Thymus (tissue), 14 donors: ENCODE data around the gene ZNF85. TPM values are rescaled to one million over a fixed set of nuclear protein-coding genes. Genes with fewer than 3 reads are reported as not detected.
"Not testable (repeated sequence)": the region's sequence is repeated elsewhere in the genome, so short reads cannot be mapped to it uniquely, and the experiment has no call there.

Experiments used
- DNase-seq, 9 donors: peaks; one replicate each; pipeline ENCODE4 v3.0.0-alpha.2; 2013; ENCODE audit warnings: low spot score in 9 of 9, low read depth in 6 of 9, missing footprints in 1 of 9
- H3K27ac ChIP-seq, 2 donors: one replicate each; pipeline ENCODE4 v1.5.1; 2013; ENCODE audit warnings: control low read depth in 1 of 2, low read depth in 1 of 2, low read length in 1 of 2, mild to moderate bottlenecking in 1 of 2, moderate library complexity in 1 of 2
- H3K27me3 ChIP-seq, 2 donors: one replicate each; pipeline ENCODE4 v1.5.1; 2013; ENCODE audit warnings: low read length in 1 of 2; ENCODE audit not compliant: control insufficient read depth in 2 of 2, insufficient read depth in 1 of 2
- H3K36me3 ChIP-seq, 2 donors: one replicate each; pipeline ENCODE4 v1.5.1; 2013; ENCODE audit warnings: low read length in 1 of 2, mild to moderate bottlenecking in 1 of 2, moderate library complexity in 1 of 2; ENCODE audit not compliant: control insufficient read depth in 2 of 2, insufficient read depth in 2 of 2
- H3K4me1 ChIP-seq, 2 donors: one replicate each; pipeline ENCODE4 v1.5.1; 2013; ENCODE audit warnings: low read length in 2 of 2; ENCODE audit not compliant: control insufficient read depth in 2 of 2, insufficient read depth in 2 of 2
- H3K4me3 ChIP-seq, 2 donors: one replicate each; pipeline ENCODE4 v1.5.1; 2013; ENCODE audit warnings: low read length in 2 of 2, control low read depth in 1 of 2, mild to moderate bottlenecking in 1 of 2
- H3K9me3 ChIP-seq, 2 donors: one replicate each; pipeline ENCODE4 v1.5.1; 2013; ENCODE audit warnings: low read length in 1 of 2, mild to moderate bottlenecking in 1 of 2; ENCODE audit not compliant: control insufficient read depth in 2 of 2, insufficient read depth in 1 of 2
- WGBS: extraction: QIAGEN DNeasy Blood & Tissue Kit; methylation state at CpG from one replicate; pipeline ENCODE4 v1.1.7; 2013; 5-methylcytosine and 5-hydroxymethylcytosine counted together
- long read RNA-seq, 10 donors: transcript quantifications; one replicate each; lab custom pipeline, GENCODE V29; 2026
- polyA plus RNA-seq: library from polyadenylated mRNA; stranded (reverse); fragments of 200-250 nt; gene quantifications from one replicate; pipeline ENCODE4 v1.2.3, GENCODE V29; 2013
- total RNA-seq: library from RNA; stranded (reverse); fragments of 120-200 nt; gene quantifications from one replicate; pipeline ENCODE4 v1.2.4, GENCODE V29; 2013
- donor health status: healthy.

Gene ZNF85
- total RNA-seq (15.8 TPM), polyA plus RNA-seq (19.3 TPM)
- long read RNA-seq, donor 1: 0 reads
- long read RNA-seq, donor 2, transcript ZNF85-213 (5 exons, 483 nt): major isoform, 9 of 17 reads
- long read RNA-seq, donor 2, transcript ZNF85-202 (4 exons, 2,296 nt): minor isoform, 8 of 17 reads
- long read RNA-seq, donor 2, partial matches to known transcripts: 0 of 17 reads
- long read RNA-seq, donor 2, other reads (novel, unspliced or antisense): 0 of 17 reads
- long read RNA-seq, donor 3, partial matches to known transcripts: 0 of 6 reads
- long read RNA-seq, donor 3, other reads (novel, unspliced or antisense): 0 of 6 reads
- long read RNA-seq, donor 4, partial matches to known transcripts: 0 of 3 reads
- long read RNA-seq, donor 4, other reads (novel, unspliced or antisense): 0 of 3 reads
- long read RNA-seq, donor 5, transcript ZNF85-202 (4 exons, 2,296 nt): major isoform, 7 of 12 reads
- long read RNA-seq, donor 5, partial matches to known transcripts: 0 of 12 reads
- long read RNA-seq, donor 5, other reads (novel, unspliced or antisense): 0 of 12 reads
- long read RNA-seq, donor 6, partial matches to known transcripts: 0 of 2 reads
- long read RNA-seq, donor 6, other reads (novel, unspliced or antisense): 0 of 2 reads
- long read RNA-seq, donor 7, transcript ZNF85-202 (4 exons, 2,296 nt): major isoform, 5 of 11 reads
- long read RNA-seq, donor 7, partial matches to known transcripts: 0 of 11 reads
- long read RNA-seq, donor 7, other reads (novel, unspliced or antisense): 0 of 11 reads
- long read RNA-seq, donor 8, partial matches to known transcripts: 0 of 2 reads
- long read RNA-seq, donor 8, other reads (novel, unspliced or antisense): 0 of 2 reads
- long read RNA-seq, donor 9, partial matches to known transcripts: 0 of 3 reads
- long read RNA-seq, donor 9, other reads (novel, unspliced or antisense): 0 of 3 reads
- long read RNA-seq, donor 10, partial matches to known transcripts: 0 of 6 reads
- long read RNA-seq, donor 10, other reads (novel, unspliced or antisense): 0 of 6 reads

GRCh38 chr19:20923077-20923871 lies at the start of gene ZNF85:
Gene ZNF85, plus strand, starts transcription at chr19:20923251. Its CDS starts 150 bp downstream, at chr19:20923401.
- Histone ChIP-seq H3K4me3 (peak within 1 kb of the TSS; percentile 51 to 72), H3K36me3 (peaks cover 0 to under 1% of the 10 kb centered on the region in 2 donors), H3K27ac (peak within 1 kb of the TSS; percentile 92 to 93), H3K27me3 (no peaks in the 10 kb centered on the region), H3K9me3 (peaks cover 0 to 3% of the 10 kb centered on the region in 2 donors), H3K4me1 (peaks cover 0 to 2% of the 10 kb centered on the region in 2 donors)
- under 1% methylated on average over 38 of the region's 38 CpGs for WGBS
- DNase-seq: peak; percentile 88 to 98 (median 94)

- Histone ChIP-seq H3K36me3 (no peaks in the 10 kb centered on the region), H3K27ac (no peak overlapping the region), H3K27me3 (no peaks in the 10 kb centered on the region), H3K4me3 (no peak overlapping the region), H3K9me3 (peaks cover 0 to 1% of the 10 kb centered on the region in 2 donors), H3K4me1 (no peaks in the 10 kb centered on the region)
- no peak for DNase-seq
- WGBS: 82% methylated on average over 1 of the region's 1 CpG
Observed at GRCh38 chr19:20879501-20879900, 43.5 kb upstream of the ZNF85 start.

- Histone ChIP-seq H3K4me1 (no peaks in the 10 kb centered on the region), H3K36me3 (no peaks in the 10 kb centered on the region), H3K4me3 (no peak overlapping the region), H3K27ac (no peak overlapping the region), H3K27me3 (no peaks in the 10 kb centered on the region), H3K9me3 (peaks cover 0 to 2% of the 10 kb centered on the region in 2 donors)
- no peak for DNase-seq
- 92% methylated on average over 3 of the region's 3 CpGs for WGBS
Observed at GRCh38 chr19:20912973-20913372, 10.1 kb upstream of the ZNF85 start.

GRCh38 chr19:20925481-20925880 lies 2.4 kb downstream of the ZNF85 start:
- H3K36me3 ChIP-seq: peaks cover 2 to 4% of the 10 kb centered on the region in 2 donors
- H3K4me1 ChIP-seq: peaks cover 0 to 2% of the 10 kb centered on the region in 2 donors
- no peak overlapping the region for H3K4me3 ChIP-seq
- no peaks in the 10 kb centered on the region for H3K27me3 ChIP-seq
- no peak overlapping the region for H3K27ac ChIP-seq
- DNase-seq: no peak
- H3K9me3 ChIP-seq: peaks cover 0 to 3% of the 10 kb centered on the region in 2 donors
- WGBS: over 99% methylated on average over 2 of the region's 2 CpGs

- Histone ChIP-seq H3K4me1 (peaks cover 0 to 2% of the 10 kb centered on the region in 2 donors), H3K36me3 (peaks cover 2 to 4% of the 10 kb centered on the region in 2 donors), H3K4me3 (no peak overlapping the region), H3K9me3 (peaks cover 0 to 3% of the 10 kb centered on the region in 2 donors), H3K27ac (no peak overlapping the region), H3K27me3 (no peaks in the 10 kb centered on the region)
- no peak for DNase-seq
- 97% methylated on average over 1 of the region's 1 CpG for WGBS
Observed at GRCh38 chr19:20926796-20927195, 3.7 kb downstream of the ZNF85 start.

GRCh38 chr19:20928371-20928770 lies 5.3 kb downstream of the ZNF85 start:
- no peak overlapping the region for H3K4me3 ChIP-seq
- no peaks in the 10 kb centered on the region for H3K27me3 ChIP-seq
- DNase-seq: no peak
- H3K9me3 ChIP-seq: peaks cover 0 to 3% of the 10 kb centered on the region in 2 donors
- WGBS: 96% methylated on average over 1 of the region's 1 CpG
- peaks cover 2 to 4% of the 10 kb centered on the region in 2 donors for H3K36me3 ChIP-seq
- H3K27ac ChIP-seq: no peak overlapping the region
- H3K4me1 ChIP-seq: peaks cover 0 to 2% of the 10 kb centered on the region in 2 donors

GRCh38 chr19:20936322-20936947 lies 13.4 kb downstream of the ZNF85 start:
- H3K4me3 ChIP-seq, H3K27me3 ChIP-seq, H3K4me1 ChIP-seq, H3K27ac ChIP-seq, DNase-seq, H3K9me3 ChIP-seq: not testable (repeated sequence)
- WGBS: 97% methylated on average over 5 of the region's 5 CpGs
- peaks cover 10 to 23% of the 10 kb centered on the region in 2 donors for H3K36me3 ChIP-seq

GRCh38 chr19:20952561-20953095 lies 29.6 kb downstream of the ZNF85 start:
- DNase-seq, H3K9me3 ChIP-seq: not testable (repeated sequence)
- WGBS: 86% methylated on average over 38 of the region's 41 CpGs

More at GRCh38 chr19:20952561-20953095, 29.6 kb downstream of the ZNF85 start:
- H3K27ac ChIP-seq, H3K4me3 ChIP-seq, H3K27me3 ChIP-seq, H3K36me3 ChIP-seq, H3K4me1 ChIP-seq: not testable (repeated sequence)
